Transverse colon (tissue), 4 donors: ENCODE results near the gene AFAP1L2.

Experiments
- CTCF ChIP-seq, 5 experiments: fragments of 200-600 bp in 3 of 5; fragments of 450-650 bp in 2 of 5; sonication (generic) in 3 of 5; IDR thresholded peaks; 1 replicate in 2 of 5; 2 replicates in 3 of 5; pipeline ENCODE4 v1.5.1; 2016 to 2017; ENCODE audit warnings: antibody characterized with exemption in 5 of 5, inconsistent platforms in 3 of 5, mild to moderate bottlenecking in 2 of 5, moderate library complexity in 1 of 5
- EP300 ChIP-seq: sonication (generic); formaldehyde crosslinking; IDR thresholded peaks from one replicate; pipeline ENCODE4 v1.6.1; 2017; ENCODE audit warnings: antibody characterized with exemption, low read depth
- POLR2A ChIP-seq: fragments of 450-650 bp; IDR thresholded peaks from one replicate; pipeline ENCODE4 v1.6.1; 2016; ENCODE audit warnings: antibody characterized with exemption, mild to moderate bottlenecking, moderate library complexity
- POLR2AphosphoS5 ChIP-seq, 3 donors: sonication (generic); formaldehyde crosslinking; IDR thresholded peaks; one replicate each; pipeline ENCODE4 v1.6.1; 2016; ENCODE audit warnings: antibody characterized with exemption in 3 of 3

- TF ChIP-seq CTCF (IDR thresholded peaks at IDR 0.05), result no peak
- no peak for TF ChIP-seq POLR2A
- TF ChIP-seq EP300, result no peak
- TF ChIP-seq POLR2AphosphoS5 (IDR thresholded peaks at IDR 0.05), result no peak
These were observed 143.9 kb downstream of the AFAP1L2 start for GRCh38 chr10:114260366-114260765.
